Osteoblast (primary cell): Measurements from ENCODE around the gene NHLRC2. TPM values are rescaled to one million over a fixed set of nuclear protein-coding genes. Genes with fewer than 3 reads are reported as not detected.
"Not testable (repeated sequence)": the region's sequence is repeated elsewhere in the genome, so short reads cannot be mapped to it uniquely, and the experiment has no call there.

Experiments
- DNase-seq: peaks from one replicate; pipeline ENCODE4 v3.0.0; 2011; ENCODE audit warnings: low spot score, mixed read lengths; ENCODE audit not compliant: insufficient read length; ENCODE audit errors: missing footprints
- H2AFZ ChIP-seq: 2 replicates; pipeline ENCODE4 v1.6.0; 2011; ENCODE audit warnings: mild to moderate bottlenecking, low read length
- H3K27ac ChIP-seq: 2 replicates; pipeline ENCODE4 v1.5.1; 2011; ENCODE audit warnings: mild to moderate bottlenecking, low read depth, low read length, moderate library complexity
- H3K27me3 ChIP-seq: 2 replicates; pipeline ENCODE4 v1.6.0; 2012; ENCODE audit warnings: mild to moderate bottlenecking, control low read depth, inconsistent platforms, low read length, moderate library complexity; ENCODE audit not compliant: insufficient read depth
- H3K36me3 ChIP-seq: 2 replicates; pipeline ENCODE4 v1.5.1; 2011; ENCODE audit warnings: mild to moderate bottlenecking, low read length, control low read depth, moderate library complexity; ENCODE audit not compliant: insufficient read depth
- H3K4me1 ChIP-seq: 2 replicates; pipeline ENCODE4 v1.5.1; 2011; ENCODE audit warnings: mild to moderate bottlenecking, low read length, control low read depth, moderate library complexity; ENCODE audit not compliant: insufficient read depth
- H3K4me2 ChIP-seq: 2 replicates; pipeline ENCODE4 v1.6.0; 2011; ENCODE audit warnings: mild to moderate bottlenecking, low read length; ENCODE audit not compliant: insufficient read depth
- H3K4me3 ChIP-seq: fragments of 200-600 bp; sonication (generic); 3 replicates; pipeline ENCODE4 v1.5.1; 2012; ENCODE audit warnings: mild to moderate bottlenecking, low read length, inconsistent platforms; ENCODE audit not compliant: insufficient read depth
- H3K79me2 ChIP-seq: 2 replicates; pipeline ENCODE4 v1.6.0; 2012; ENCODE audit warnings: mild to moderate bottlenecking, low read length, control low read depth, inconsistent platforms; ENCODE audit not compliant: insufficient read depth
- H3K9me3 ChIP-seq: 2 replicates; pipeline ENCODE4 v1.5.1; 2011; ENCODE audit warnings: low read depth, low read length, control low read depth
- H4K20me1 ChIP-seq: 2 replicates; pipeline ENCODE4 v1.6.0; 2012; ENCODE audit warnings: mild to moderate bottlenecking, low read length, control low read depth; ENCODE audit not compliant: insufficient read depth
- CTCF ChIP-seq: IDR thresholded peaks from 2 replicates; pipeline ENCODE4 v1.5.1; 2011; ENCODE audit warnings: mild to moderate bottlenecking, low read depth, low read length, moderate library complexity; ENCODE audit errors: extremely low read depth
- total RNA-seq: library from RNA; depleted of rRNA; stranded (reverse); fragments of >200 nt; gene quantifications from 2 replicates; pipeline ENCODE4 v1.2.3, GENCODE V29; 2012

Gene NHLRC2
- total RNA-seq, 1 donor: 15.6 TPM

- DNase-seq: no peak
- Histone ChIP-seq H3K9me3 (no peaks in the 10 kb centered on the region), H3K27ac (no peak overlapping the region), H3K27me3 (peaks cover 8% of the 10 kb centered on the region), H4K20me1 (no peaks in the 10 kb centered on the region), H3K4me3 (no peak overlapping the region), H3K79me2 (no peaks in the 10 kb centered on the region), H3K36me3 (no peaks in the 10 kb centered on the region), H2AFZ (no peak overlapping the region), H3K4me1 (no peaks in the 10 kb centered on the region), H3K4me2 (no peak overlapping the region)
- TF ChIP-seq CTCF: no peak
These were observed 31.1 kb upstream of the NHLRC2 start for GRCh38 chr10:113823389-113823788.

- H3K27ac ChIP-seq: no peak overlapping the region
- H4K20me1 ChIP-seq: no peaks in the 10 kb centered on the region
- H3K4me3 ChIP-seq: no peak overlapping the region
- DNase-seq: no peak
- no peak overlapping the region for H3K4me2 ChIP-seq
- no peak for TF ChIP-seq CTCF
- no peaks in the 10 kb centered on the region for H3K9me3 ChIP-seq
- no peaks in the 10 kb centered on the region for H3K4me1 ChIP-seq
- H3K36me3 ChIP-seq: no peaks in the 10 kb centered on the region
- H3K79me2 ChIP-seq: no peaks in the 10 kb centered on the region
- H2AFZ ChIP-seq: no peak overlapping the region
- H3K27me3 ChIP-seq: peaks cover 8% of the 10 kb centered on the region
These were observed 28.7 kb upstream of the NHLRC2 start for GRCh38 chr10:113825791-113826190.

- DNase-seq, H2AFZ ChIP-seq, H3K4me3 ChIP-seq, H3K36me3 ChIP-seq, H3K27me3 ChIP-seq, H4K20me1 ChIP-seq, H3K79me2 ChIP-seq, H3K4me2 ChIP-seq, H3K9me3 ChIP-seq, H3K27ac ChIP-seq, H3K4me1 ChIP-seq: not testable (repeated sequence)
These were observed 25.9 kb upstream of the NHLRC2 start for GRCh38 chr10:113828567-113828966.

GRCh38 chr10:113842171-113842570 is 12.3 kb upstream of the NHLRC2 start:
- Histone ChIP-seq H4K20me1 (no peaks in the 10 kb centered on the region), H3K36me3 (peaks cover 5% of the 10 kb centered on the region), H3K9me3 (no peaks in the 10 kb centered on the region), H3K27ac (no peak overlapping the region), H2AFZ (no peak overlapping the region), H3K79me2 (no peaks in the 10 kb centered on the region), H3K4me3 (no peak overlapping the region), H3K4me1 (no peaks in the 10 kb centered on the region), H3K4me2 (no peak overlapping the region), H3K27me3 (no peaks in the 10 kb centered on the region)
- no peak for DNase-seq
- no peak for TF ChIP-seq CTCF
